GM12865 (cell line): Measurements from ENCODE around the gene PRKCQ.

Experiments used
- DNase-seq: peaks from one replicate; pipeline ENCODE4 v3.0.0; 2010; ENCODE audit warnings: low read depth
- H3K4me3 ChIP-seq: 2 replicates; pipeline ENCODE4 v1.5.1; 2011; ENCODE audit warnings: mild to moderate bottlenecking, low read depth, low read length, control low read depth
- CTCF ChIP-seq: IDR thresholded peaks from 2 replicates; pipeline ENCODE4 v1.5.1; 2011; ENCODE audit warnings: low read length, control low read depth, low read depth, inconsistent platforms; ENCODE audit not compliant: insufficient read depth; ENCODE audit errors: missing control alignments

The PRKCQ gene

GRCh38 chr10:6463366-6463765, 116.7 kb downstream of the PRKCQ start:
- H3K4me3 ChIP-seq = no peak overlapping the region
- no peak for DNase-seq
- no peak for TF ChIP-seq CTCF

GRCh38 chr10:6461961-6462360, 118.1 kb downstream of the PRKCQ start:
- no peak overlapping the region for H3K4me3 ChIP-seq
- no peak for DNase-seq
- TF ChIP-seq CTCF = no peak

GRCh38 chr10:6460861-6461409, 119.1 kb downstream of the PRKCQ start:
- H3K4me3 ChIP-seq = no peak overlapping the region
- no peak for DNase-seq
- TF ChIP-seq CTCF = no peak

GRCh38 chr10:6458814-6459213, 121.3 kb downstream of the PRKCQ start:
- DNase-seq = no peak
- no peak overlapping the region for H3K4me3 ChIP-seq
- no peak for TF ChIP-seq CTCF

GRCh38 chr10:6457376-6457775, 122.7 kb downstream of the PRKCQ start:
- H3K4me3 ChIP-seq = no peak overlapping the region
- TF ChIP-seq CTCF = no peak
- no peak for DNase-seq

- TF ChIP-seq CTCF = no peak
- no peak for DNase-seq
- no peak overlapping the region for H3K4me3 ChIP-seq
These were observed 124.0 kb downstream of the PRKCQ start for GRCh38 chr10:6456067-6456466.

GRCh38 chr10:6455592-6455991, 124.5 kb downstream of the PRKCQ start:
- no peak for DNase-seq
- TF ChIP-seq CTCF = no peak
- H3K4me3 ChIP-seq = no peak overlapping the region
